Fibroblast of skin of abdomen (primary cell): Measurements from ENCODE around the gene CARD6. TPM values are rescaled to one million over a fixed set of nuclear protein-coding genes. Genes with fewer than 3 reads are reported as not detected.
A peak's percentile ranks its signal among the peaks of the same experiment; 100 is the strongest.
"Not testable (repeated sequence)": the region's sequence is repeated elsewhere in the genome, so short reads cannot be mapped to it uniquely, and the experiment has no call there.

Experiments used
- DNase-seq: peaks from one replicate; pipeline ENCODE4 v3.0.0-alpha.2; 2013
- polyA plus RNA-seq, 2 experiments: library from polyadenylated mRNA; unstranded; fragments of 120-200 nt; gene quantifications; one replicate each; pipeline ENCODE4 v1.2.1, GENCODE V29; 2013; ENCODE audit not compliant: insufficient read length in 2 of 2

Gene CARD6
- 0.59 TPM for polyA plus RNA-seq (2013, experiment 1 of 2; ENCODE audit: insufficient read length)
- 0.43 TPM for polyA plus RNA-seq (2013, experiment 2 of 2; ENCODE audit: insufficient read length)

- no peak for DNase-seq
Observed at GRCh38 chr5:40841068-40841805, at the start of gene CARD6. TSS of gene CARD6 (plus strand) at chr5:40841367. CDS start at chr5:40841383, 16 bp downstream.

- DNase-seq = no peak
Observed at GRCh38 chr5:40791715-40792139, 49.4 kb upstream of the CARD6 start.

GRCh38 chr5:40792691-40793090 is 48.5 kb upstream of the CARD6 start:
- DNase-seq = not testable (repeated sequence)

GRCh38 chr5:40794340-40794739 is 46.8 kb upstream of the CARD6 start:
- DNase-seq = not testable (repeated sequence)

GRCh38 chr5:40794877-40795276 is 46.3 kb upstream of the CARD6 start:
- not testable (repeated sequence) for DNase-seq

GRCh38 chr5:40796487-40796889 is 44.7 kb upstream of the CARD6 start:
- DNase-seq = peak; percentile 39

- DNase-seq = peak; percentile 70
Observed at GRCh38 chr5:40797273-40798011, 43.7 kb upstream of the CARD6 start.

- peak; percentile 90 for DNase-seq
Observed at GRCh38 chr5:40798012-40798800, 43.0 kb upstream of the CARD6 start, which contains the start of gene PRKAA1. TSS of gene PRKAA1 (minus strand) at chr5:40798374. CDS start at chr5:40798189, 185 bp downstream.

- no peak for DNase-seq
Observed at GRCh38 chr5:40798801-40799210, 42.4 kb upstream of the CARD6 start.

- no peak for DNase-seq
Observed at GRCh38 chr5:40799258-40799657, 41.9 kb upstream of the CARD6 start.

GRCh38 chr5:40801771-40802562 is 39.2 kb upstream of the CARD6 start:
- no peak for DNase-seq

GRCh38 chr5:40812125-40812524 is 29.0 kb upstream of the CARD6 start:
- no peak for DNase-seq

- no peak for DNase-seq
Observed at GRCh38 chr5:40813698-40814281, 27.4 kb upstream of the CARD6 start.

- no peak for DNase-seq
Observed at GRCh38 chr5:40823459-40823858, 17.7 kb upstream of the CARD6 start.

GRCh38 chr5:40825461-40826043 is 15.6 kb upstream of the CARD6 start:
- DNase-seq = not testable (repeated sequence)

- no peak for DNase-seq
Observed at GRCh38 chr5:40826489-40827187, 14.5 kb upstream of the CARD6 start.

GRCh38 chr5:40827188-40827977 is 13.8 kb upstream of the CARD6 start:
- no peak for DNase-seq

- no peak for DNase-seq
Observed at GRCh38 chr5:40828021-40828631, 13.0 kb upstream of the CARD6 start.
